Heart left ventricle (tissue), 16 donors: ENCODE data around the gene MPZL1. TPM values are rescaled to one million over a fixed set of nuclear protein-coding genes. Genes with fewer than 3 reads are reported as not detected.
A peak's percentile ranks its signal among the peaks of the same experiment; 100 is the strongest.

Experiments used
- ATAC-seq, 4 donors: fragments of 200-7000 bp; cut with Tn5 transposase; one replicate each; pipeline ENCODE4 v1.9.1; 2020 to 2022; ENCODE audit warnings: moderate library complexity in 4 of 4, mild to moderate bottlenecking in 3 of 4, moderate number of reproducible peaks in 1 of 4
- DNase-seq, 5 donors: peaks; one replicate each; pipeline ENCODE4 v3.0.0-alpha.2; 2020
- H3K27ac ChIP-seq, 12 donors: fragments of 200-600 bp; sonication (generic) in 4 of 12; one replicate each; pipeline versions ENCODE4 v1.5.0 to v1.8.0; 2016 to 2022; ENCODE audit warnings: mild to moderate bottlenecking in 2 of 12
- H3K27me3 ChIP-seq, 9 donors: fragments of 200-600 bp; sonication (generic) in 2 of 9; one replicate each; pipeline versions ENCODE4 v1.5.1 to v1.8.0; 2016 to 2022; ENCODE audit warnings: mild to moderate bottlenecking in 3 of 9
- H3K36me3 ChIP-seq, 9 donors: fragments of 200-600 bp; sonication (generic) in 2 of 9; one replicate each; pipeline versions ENCODE4 v1.5.0 to v1.8.0; 2018 to 2022; ENCODE audit warnings: mild to moderate bottlenecking in 2 of 9
- H3K4me1 ChIP-seq, 12 donors: fragments of 200-600 bp; sonication (generic) in 4 of 12; one replicate each; pipeline versions ENCODE4 v1.5.0 to v1.8.0; 2016 to 2022; ENCODE audit warnings: mild to moderate bottlenecking in 3 of 12
- H3K4me3 ChIP-seq, 12 donors: fragments of 200-600 bp; sonication (generic) in 4 of 12; one replicate each; pipeline versions ENCODE4 v1.5.0 to v1.8.0; 2017 to 2022; ENCODE audit warnings: mild to moderate bottlenecking in 9 of 12, moderate library complexity in 4 of 12
- H3K9me3 ChIP-seq, 12 donors: fragments of 200-600 bp; sonication (generic) in 4 of 12; one replicate each; pipeline versions ENCODE4 v1.5.0 to v1.8.0; 2016 to 2022; ENCODE audit warnings: mild to moderate bottlenecking in 1 of 12
- POLR2A ChIP-seq, 2 donors: fragments of 450-650 bp; IDR thresholded peaks; one replicate each; pipeline ENCODE4 v1.6.1; 2017; ENCODE audit warnings: antibody characterized with exemption in 2 of 2, mild to moderate bottlenecking in 2 of 2, moderate library complexity in 2 of 2
- WGBS, 4 donors: extraction: QIAGEN DNeasy Blood & Tissue Kit in 2 of 4; methylation state at CpG; one replicate each; pipeline versions ENCODE4 v1.1.5 to v1.1.7; 2013 to 2018; 5-methylcytosine and 5-hydroxymethylcytosine counted together
- intact Hi-C, 10 donors: fragments of 100-400 bp; cut with DNase I; formaldehyde crosslinking; loops; one replicate each; pipeline versions ENCODE4 v1.11.1 to v1.14.2; 2022
- polyA plus RNA-seq, 2 donors: library from polyadenylated mRNA; stranded (reverse); fragments of 200-250 nt; gene quantifications; one replicate each; pipeline ENCODE4 v1.2.3, GENCODE V29; 2013
- total RNA-seq, 9 donors: library from RNA; depleted of rRNA in 2 of 9; stranded (reverse); fragments of >200 nt in 2 of 9; fragmentation: NEBNext Ultra II Directional in 3 of 9; extraction: Animal tissue kit (Norgen Biotek cat#: 25700) in 3 of 9; gene quantifications; one replicate each; pipeline versions ENCODE4 v1.1.0 to v1.2.4, GENCODE V29; 2016 to 2023
- TF ChIP-seq, protein P1 (sequence below), 12 donors: fragments of 200-600 bp; sonication (generic) in 4 of 12; IDR thresholded peaks; one replicate each; pipeline versions ENCODE4 v1.5.0 to v1.8.0; 2018 to 2022; ENCODE audit warnings: antibody characterized with exemption in 12 of 12, mild to moderate bottlenecking in 5 of 12
- donor health status: ischemic (EF 13 %, LVEDD 7.1; RV severe dilation, severe dysfunction).
- donor health status: healthy with polysubstance abuse.
- donor health status: DM: no; HTN: yes; CAD: no.
- donor health status: DM: no; HTN: no; CAD: no.
- donor health status: ischemic (EF 25% LVEDD 6.9; RV normal size, moderate dysfunction).
- donor health status: ischemic (EF 25% LVEDD 5.7; RV mildly dilated, moderate dysfunction).
- donor health status: healthy.
- donor health status: DM: yes; HTN: yes; CAD: no.
- donor health status: ischemic (EF 35%, LVEDD 5.7; RV mildly dilated, moderate dysfunction).
- donor health status: nonischemic (EF 11% LVEDD 7.7; RV severe dilation, severe dysfunction).
- donor health status: DM: yes; HTN: yes; CAD: no.
- donor health status: PGD.
- donor health status: ischemic (EF 29% LVEDD 5.4; RV normal size, mild dysfunction).
- donor health status: nonischemic (EF 23%, LVEDD 6.1; RV moderate dilation, normal function).

The MPZL1 gene
- total and polyA plus RNA-seq, 11 donors = 7.0 to 56.3 (median 29.4) TPM

DNA sequence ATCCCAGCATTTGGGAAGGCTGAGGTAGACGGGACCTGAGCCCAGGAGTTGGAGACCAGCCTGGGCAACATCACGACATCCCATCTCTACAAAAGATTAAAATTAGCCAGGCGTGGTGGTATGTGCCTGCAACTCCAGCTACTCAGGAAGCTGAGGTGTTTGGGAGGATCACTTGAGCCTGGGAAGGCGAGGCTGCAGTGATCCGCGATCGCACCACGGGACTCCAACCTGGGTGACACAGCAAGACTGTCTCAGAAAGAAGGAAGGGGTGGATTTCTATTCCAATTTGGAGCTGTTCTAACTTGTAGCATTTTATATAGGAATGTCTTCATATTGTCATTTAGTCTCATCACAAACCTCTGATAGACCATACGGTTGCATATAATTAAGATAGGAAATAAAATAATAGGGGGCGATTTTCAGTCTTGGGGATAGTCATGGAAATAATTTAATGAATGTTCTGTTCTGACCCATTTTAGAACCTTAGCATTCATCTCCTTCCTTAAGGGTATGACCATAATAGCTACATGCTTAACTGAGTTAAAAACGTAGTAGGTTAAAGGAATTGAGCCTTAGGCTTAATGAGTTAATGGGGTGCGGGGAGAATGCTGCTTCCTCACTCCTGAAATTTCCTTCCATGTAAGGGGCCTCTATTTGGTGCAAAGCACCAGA, 99.0 kb downstream of the MPZL1 start:
- TF ChIP-seq, protein P1, sequence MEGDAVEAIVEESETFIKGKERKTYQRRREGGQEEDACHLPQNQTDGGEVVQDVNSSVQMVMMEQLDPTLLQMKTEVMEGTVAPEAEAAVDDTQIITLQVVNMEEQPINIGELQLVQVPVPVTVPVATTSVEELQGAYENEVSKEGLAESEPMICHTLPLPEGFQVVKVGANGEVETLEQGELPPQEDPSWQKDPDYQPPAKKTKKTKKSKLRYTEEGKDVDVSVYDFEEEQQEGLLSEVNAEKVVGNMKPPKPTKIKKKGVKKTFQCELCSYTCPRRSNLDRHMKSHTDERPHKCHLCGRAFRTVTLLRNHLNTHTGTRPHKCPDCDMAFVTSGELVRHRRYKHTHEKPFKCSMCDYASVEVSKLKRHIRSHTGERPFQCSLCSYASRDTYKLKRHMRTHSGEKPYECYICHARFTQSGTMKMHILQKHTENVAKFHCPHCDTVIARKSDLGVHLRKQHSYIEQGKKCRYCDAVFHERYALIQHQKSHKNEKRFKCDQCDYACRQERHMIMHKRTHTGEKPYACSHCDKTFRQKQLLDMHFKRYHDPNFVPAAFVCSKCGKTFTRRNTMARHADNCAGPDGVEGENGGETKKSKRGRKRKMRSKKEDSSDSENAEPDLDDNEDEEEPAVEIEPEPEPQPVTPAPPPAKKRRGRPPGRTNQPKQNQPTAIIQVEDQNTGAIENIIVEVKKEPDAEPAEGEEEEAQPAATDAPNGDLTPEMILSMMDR (IDR thresholded peaks at IDR 0.05) = no peak
- Histone ChIP-seq H3K27ac (peak overlapping the region in 4 of 12 donors; percentile 72 to 81 (median 78)), H3K4me1 (peaks cover 0 to 15% (median 4%) of the 10 kb centered on the region in 12 donors), H3K36me3 (no peaks in the 10 kb centered on the region), H3K4me3 (peak overlapping the region in 4 of 12 donors; percentile 39 to 49 (median 47)), H3K9me3 (peaks cover 0 to 4% (median under 1%) of the 10 kb centered on the region in 12 donors), H3K27me3 (no peaks in the 10 kb centered on the region)
- 86 to 89% (median 89%) methylated on average over 12 of the region's 12 CpGs for WGBS, 4 donors
- intact Hi-C loops = loop anchor here in 2 of 10 donors (5.0 to 10.0 kb wide), 2 partner anchors 94 to 111 kb away; partner anchors contain the start of gene ADCY10 (in 1 of the 2)
- ATAC-seq = no peak
- no peak for DNase-seq

DNA sequence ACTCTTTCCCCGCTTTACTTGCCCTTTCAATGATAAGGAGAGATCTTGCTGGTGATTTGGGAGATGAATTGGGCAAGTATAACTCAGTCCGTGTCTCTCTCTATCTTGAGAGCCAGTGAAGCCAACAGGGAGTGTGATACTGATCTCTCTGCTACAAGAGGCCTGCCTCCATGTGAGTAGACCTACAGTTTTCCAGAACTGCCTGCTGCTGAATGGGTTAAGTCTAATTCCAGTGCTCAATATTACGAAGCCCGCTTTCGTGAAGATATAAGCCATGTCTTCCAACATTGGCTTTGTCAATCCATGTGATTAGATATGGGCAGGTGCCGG, 99.5 kb downstream of the MPZL1 start:
- 90 to 94% (median 93%) methylated on average over 6 of the region's 6 CpGs for WGBS, 4 donors
- Histone ChIP-seq H3K27ac (no peak overlapping the region), H3K4me1 (peaks cover 0 to 15% (median 4%) of the 10 kb centered on the region in 12 donors), H3K4me3 (no peak overlapping the region), H3K9me3 (no peaks in the 10 kb centered on the region), H3K27me3 (no peaks in the 10 kb centered on the region), H3K36me3 (no peaks in the 10 kb centered on the region)
- intact Hi-C loops = loop anchor here in 2 of 10 donors (5.0 to 10.0 kb wide), 2 partner anchors 93 to 111 kb away; partner anchors contain the start of gene ADCY10 (in 1 of the 2)
- TF ChIP-seq, protein P1 (IDR thresholded peaks at IDR 0.05) = no peak
- TF ChIP-seq POLR2A (IDR thresholded peaks at IDR 0.05) = no peak
- ATAC-seq (no peak), DNase-seq (no peak)

DNA sequence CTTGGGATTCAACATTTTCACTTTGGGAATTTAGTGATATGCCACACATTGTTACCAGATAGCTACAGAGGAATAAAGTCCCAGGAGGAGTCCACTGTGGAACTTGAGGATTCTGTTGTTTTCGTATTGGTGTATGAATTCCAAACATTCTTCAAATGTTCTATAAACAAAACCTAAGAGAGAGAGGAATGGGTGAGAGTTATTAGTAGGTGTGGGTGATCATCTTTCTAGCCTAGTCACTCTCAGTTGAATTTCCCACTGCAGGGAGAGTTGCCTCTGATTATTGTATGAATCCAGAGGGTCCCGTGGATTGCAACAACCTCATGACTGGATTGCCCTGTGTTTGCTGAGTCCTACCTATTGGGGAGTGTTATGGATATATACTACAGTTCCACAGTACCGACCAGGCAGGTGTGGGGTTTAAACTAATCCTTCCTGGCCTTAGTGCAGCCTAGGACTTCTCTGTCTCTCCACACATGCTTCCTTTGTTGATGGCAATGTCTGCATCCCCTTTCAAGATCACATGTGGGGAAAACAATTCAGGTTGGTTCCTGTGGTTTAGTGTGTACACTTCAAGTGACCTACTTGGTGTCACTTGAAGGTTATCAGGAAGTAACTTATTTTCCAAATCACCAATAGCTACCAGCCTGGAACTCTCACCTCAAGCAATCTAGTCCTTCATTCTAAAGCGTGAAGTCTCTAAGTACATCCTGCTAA, 100.3 kb downstream of the MPZL1 start:
- Histone ChIP-seq H3K4me3 (no peak overlapping the region), H3K9me3 (no peaks in the 10 kb centered on the region), H3K27me3 (no peaks in the 10 kb centered on the region), H3K4me1 (peaks cover 0 to 15% (median 4%) of the 10 kb centered on the region in 12 donors), H3K36me3 (no peaks in the 10 kb centered on the region), H3K27ac (no peak overlapping the region)
- WGBS, 4 donors = 86 to 91% (median 88%) methylated on average over 4 of the region's 4 CpGs
- no peak for ATAC-seq
- intact Hi-C loops = loop anchor here in 2 of 10 donors (5.0 to 10.0 kb wide), 2 partner anchors 93 to 110 kb away; partner anchors contain the start of gene ADCY10 (in 1 of the 2)
- TF ChIP-seq, protein P1 (IDR thresholded peaks at IDR 0.05) = no peak
- TF ChIP-seq POLR2A (IDR thresholded peaks at IDR 0.05) = no peak
- DNase-seq = no peak

DNA sequence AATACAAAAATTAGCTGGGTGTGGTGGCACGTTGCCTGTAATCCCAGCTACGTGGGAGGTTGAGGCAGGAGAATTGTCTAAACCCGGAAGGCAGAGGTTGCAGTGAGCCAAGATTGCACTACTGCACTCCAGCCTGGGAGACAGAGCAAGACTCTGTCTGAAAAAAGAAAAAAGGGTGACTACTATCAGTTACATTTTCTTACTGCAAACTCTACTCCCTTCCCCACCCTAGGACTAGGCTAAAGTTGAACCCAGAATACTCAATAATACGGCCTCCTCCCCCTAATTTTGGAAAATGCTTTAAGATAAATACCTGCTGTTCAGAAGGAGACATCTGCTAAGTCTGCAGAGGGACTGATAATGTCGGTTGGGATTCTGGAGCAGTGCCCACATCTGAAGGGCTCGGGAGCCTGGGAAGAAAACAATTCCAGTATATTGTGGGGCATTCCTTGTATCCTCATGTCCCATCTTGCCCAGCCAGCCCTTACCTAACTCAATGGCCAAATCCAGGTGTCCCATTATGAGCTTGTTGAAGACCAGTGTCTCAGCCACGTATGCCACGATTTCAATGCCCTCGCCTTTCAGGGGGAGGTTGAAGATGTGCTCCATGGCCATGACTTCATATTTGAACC, 102.5 kb downstream of the MPZL1 start:
- Histone ChIP-seq H3K9me3 (no peaks in the 10 kb centered on the region), H3K27ac (no peak overlapping the region), H3K4me1 (peaks cover 0 to 15% (median 4%) of the 10 kb centered on the region in 12 donors), H3K4me3 (no peak overlapping the region), H3K27me3 (no peaks in the 10 kb centered on the region), H3K36me3 (no peaks in the 10 kb centered on the region)
- no peak for ATAC-seq
- intact Hi-C loops = loop anchor here in 2 of 10 donors (5.0 to 10.0 kb wide), 2 partner anchors 91 to 108 kb away; partner anchors contain the start of gene ADCY10 (in 1 of the 2)
- 62 to 64% (median 63%) methylated on average over 9 of the region's 9 CpGs for WGBS, 4 donors
- TF ChIP-seq, protein P1 (IDR thresholded peaks at IDR 0.05) = no peak
- no peak for TF ChIP-seq POLR2A (IDR thresholded peaks at IDR 0.05)
- no peak for DNase-seq
